Measurements from ENCODE around the gene NAMPT. TPM values are rescaled to one million over a fixed set of nuclear protein-coding genes. Genes with fewer than 3 reads are reported as not detected.
"Not testable (repeated sequence)": the region's sequence is repeated elsewhere in the genome, so short reads cannot be mapped to it uniquely, and the experiment has no call there.

NAMPT gene
- total RNA-seq, 1 experiment from 2014 or later, result 68.3 TPM

GRCh38 chr7:106304568-106304967, 19.8 kb upstream of the NAMPT start:
- no peak for DNase-seq (ENCODE audit: low spot score)

DNA sequence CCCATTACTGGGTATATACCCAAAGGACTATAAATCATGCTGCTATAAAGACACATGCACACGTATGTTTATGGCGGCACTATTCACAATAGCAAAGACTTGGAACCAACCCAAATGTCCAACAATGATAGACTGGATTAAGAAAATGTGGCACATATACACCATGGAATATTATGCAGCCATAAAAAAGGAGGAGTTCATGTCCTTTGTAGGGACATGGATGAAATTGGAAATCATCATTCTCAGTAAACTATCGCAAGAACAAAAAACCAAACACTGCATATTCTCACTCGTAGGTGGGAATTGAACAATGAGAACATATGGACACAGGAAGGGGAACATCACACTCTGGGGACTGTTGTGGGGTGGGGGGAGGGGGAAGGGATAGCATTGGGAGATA, 13.8 kb upstream of the NAMPT start:
- not testable (repeated sequence) for DNase-seq (ENCODE audit: low spot score)

DNA sequence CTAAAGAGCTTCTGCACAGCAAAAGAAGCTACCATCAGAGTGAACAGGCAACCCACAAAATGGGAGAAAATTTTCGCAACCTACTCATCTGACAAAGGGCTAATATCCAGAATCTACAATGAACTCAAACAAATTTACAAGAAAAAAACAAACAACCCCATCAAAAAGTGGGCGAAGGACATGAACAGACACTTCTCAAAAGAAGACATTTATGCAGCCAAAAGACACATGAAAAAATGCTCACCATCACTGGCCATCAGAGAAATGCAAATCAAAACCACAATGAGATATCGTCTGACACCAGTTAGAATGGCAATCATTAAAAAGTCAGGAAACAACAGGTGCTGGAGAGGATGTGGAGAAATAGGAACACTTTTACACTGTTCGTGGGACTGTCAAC, 13.4 kb upstream of the NAMPT start:
- DNase-seq (ENCODE audit: low spot score), result not testable (repeated sequence)

- DNase-seq (ENCODE audit: low spot score), result no peak
These were observed 9.6 kb upstream of the NAMPT start for GRCh38 chr7:106294334-106294733.

DNA sequence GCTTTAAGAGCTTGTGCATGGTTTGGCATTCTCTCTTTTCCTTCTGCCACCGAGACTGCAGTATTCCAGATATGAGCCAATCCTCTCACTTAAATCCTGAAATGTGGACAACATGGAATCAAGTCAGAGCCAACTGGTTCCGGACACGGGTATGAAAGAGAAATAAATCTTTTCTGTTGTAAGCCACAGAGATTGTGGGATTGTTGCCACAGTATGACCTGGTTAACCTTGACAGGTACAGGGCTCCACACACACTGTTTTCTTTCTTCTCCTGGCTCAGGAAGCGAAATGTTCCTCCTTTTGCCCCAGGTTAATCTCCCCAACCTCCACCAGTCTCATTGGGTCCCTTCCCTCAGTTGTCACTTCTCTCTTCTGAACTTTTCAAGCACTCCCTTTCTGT, 6.5 kb upstream of the NAMPT start:
- no peak for DNase-seq (ENCODE audit: low spot score)

DNA sequence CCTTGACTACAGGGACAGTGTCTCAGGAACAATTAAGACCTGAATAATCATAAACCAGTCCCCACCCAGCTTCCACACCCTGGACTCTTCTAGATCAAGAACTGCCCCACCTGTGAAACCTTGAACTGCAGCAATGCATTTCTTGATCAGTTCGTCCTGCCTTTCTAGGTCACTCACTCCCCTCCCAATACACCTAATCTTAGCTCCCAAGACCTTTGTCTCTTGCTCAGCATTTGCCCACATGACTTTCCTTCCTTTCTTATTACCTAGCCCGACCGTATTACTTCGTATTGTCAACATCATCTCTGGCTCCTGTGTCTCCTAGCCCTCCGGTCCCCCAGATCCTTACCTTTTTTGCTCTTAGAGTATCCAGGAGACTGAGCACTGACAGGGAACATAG, 5.5 kb upstream of the NAMPT start:
- DNase-seq (ENCODE audit: low spot score), result no peak

- no peak for DNase-seq (ENCODE audit: low spot score)
These were observed 5.1 kb upstream of the NAMPT start for GRCh38 chr7:106289848-106290247.

- no peak for DNase-seq (ENCODE audit: low spot score)
These were observed 3.5 kb upstream of the NAMPT start for GRCh38 chr7:106288263-106288662.

GRCh38 chr7:106287786-106288185, 3.0 kb upstream of the NAMPT start:
- DNase-seq (ENCODE audit: low spot score), result no peak

DNA sequence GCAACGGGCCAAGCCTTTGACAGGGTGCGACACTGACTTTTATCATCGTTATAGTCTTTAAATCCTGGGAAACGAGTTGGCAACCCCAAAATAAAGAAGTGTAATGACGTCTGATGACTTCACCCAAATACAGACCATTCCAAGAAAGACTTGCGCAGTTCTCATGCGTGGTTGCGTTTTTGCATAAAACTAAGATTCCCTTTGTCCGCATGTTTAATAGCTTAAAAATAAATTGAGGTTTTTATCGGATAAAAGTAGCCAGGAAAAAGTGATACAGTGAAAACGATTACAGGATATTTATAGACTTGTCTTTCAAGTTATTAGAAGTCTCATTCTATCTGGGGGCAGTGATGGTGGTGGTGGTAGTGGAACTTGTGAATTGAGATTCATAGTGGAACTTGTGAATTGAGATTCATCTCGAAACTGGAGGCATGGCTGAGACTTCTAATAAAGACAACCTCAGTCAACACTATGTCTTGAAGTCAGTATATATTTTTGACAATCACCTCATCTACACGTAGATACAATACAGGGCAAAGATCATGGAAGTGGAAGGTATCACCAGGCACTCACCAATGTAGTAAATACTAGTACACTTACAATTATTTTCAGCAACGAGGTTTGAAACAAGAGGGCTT, 1.2 kb upstream of the NAMPT start:
- peak; percentile 11 for DNase-seq (ENCODE audit: low spot score)

GRCh38 chr7:106285051-106285854, 470 bp upstream of the NAMPT start:
- peak; percentile 95 for DNase-seq (ENCODE audit: low spot score)

- DNase-seq (ENCODE audit: low spot score), result peak; percentile 51
These were observed 711 bp downstream of the NAMPT start for GRCh38 chr7:106283831-106284713.

DNA sequence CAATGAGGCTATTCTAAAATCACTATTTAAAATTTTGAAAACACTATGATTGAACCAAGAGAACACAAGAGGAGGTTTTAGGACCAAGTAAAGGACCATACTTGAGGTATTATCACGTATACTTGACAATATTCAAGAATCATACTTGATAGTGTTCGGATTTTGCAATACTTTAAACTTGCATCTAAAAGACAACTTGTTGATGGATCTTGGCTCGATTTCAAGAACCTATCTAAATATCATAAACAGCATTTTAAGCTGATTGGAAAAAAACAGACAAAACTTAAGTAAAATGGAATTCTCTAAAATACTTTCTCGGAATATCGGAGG, 1.3 kb downstream of the NAMPT start:
- no peak for DNase-seq (ENCODE audit: low spot score)

GRCh38 chr7:106282852-106283251, 1.9 kb downstream of the NAMPT start:
- DNase-seq (ENCODE audit: low spot score), result no peak

GRCh38 chr7:106282390-106282789, 2.4 kb downstream of the NAMPT start:
- DNase-seq (ENCODE audit: low spot score), result no peak

- no peak for DNase-seq (ENCODE audit: low spot score)
These were observed 3.0 kb downstream of the NAMPT start for GRCh38 chr7:106281585-106282318.

DNA sequence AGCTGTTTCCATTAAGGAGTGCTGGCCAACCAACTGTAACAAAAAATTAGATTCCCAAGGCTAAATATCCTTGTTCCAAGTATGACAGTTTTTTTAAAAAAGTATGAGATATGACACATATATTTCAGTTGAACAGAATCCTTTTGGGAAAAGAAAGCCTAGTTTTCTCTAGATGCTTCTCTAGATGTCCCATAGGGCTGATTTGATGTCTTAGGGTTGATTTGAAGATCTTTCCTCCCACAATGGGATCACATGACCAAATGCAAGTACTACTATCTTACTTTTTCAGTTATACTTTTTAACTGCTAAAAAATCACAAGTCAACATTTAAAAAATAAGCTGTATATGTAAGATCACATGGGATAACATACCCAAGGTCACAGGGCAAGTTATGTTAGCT, 3.7 kb downstream of the NAMPT start:
- no peak for DNase-seq (ENCODE audit: low spot score)

DNA sequence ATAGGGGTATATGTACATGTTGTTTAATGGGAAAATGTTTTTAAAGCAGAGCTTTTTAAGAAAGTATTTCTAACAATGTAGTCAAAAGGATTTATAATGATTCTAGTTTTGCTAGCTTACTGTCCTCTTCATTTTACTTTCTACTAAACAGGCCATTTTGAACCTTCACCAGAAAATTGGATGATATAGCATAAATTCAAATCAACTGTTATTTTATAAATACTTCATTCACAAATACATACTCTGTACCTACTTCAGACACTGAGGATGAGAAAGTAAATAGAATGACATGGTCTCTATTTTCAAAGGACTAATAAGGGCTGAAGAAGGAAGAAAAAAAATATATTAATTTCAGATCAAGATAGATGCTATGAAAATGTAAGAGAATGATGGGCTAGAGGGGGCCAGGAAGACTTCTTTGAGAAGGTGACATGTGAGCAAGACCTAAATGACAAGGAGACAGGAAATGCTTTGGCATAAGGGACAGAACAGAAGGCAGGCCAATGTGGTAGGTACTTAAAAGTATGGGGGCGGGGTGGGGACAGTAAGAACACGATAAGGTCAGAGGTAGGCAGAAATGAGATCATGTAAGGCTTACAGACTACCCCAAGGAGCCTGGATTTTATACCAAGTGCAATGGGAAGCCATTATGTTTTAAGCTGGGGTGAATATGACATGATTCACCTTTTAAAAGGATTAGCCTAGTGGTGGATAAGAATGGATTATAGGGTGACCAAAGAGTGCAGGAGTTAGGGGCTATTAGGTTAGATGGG, 5.2 kb downstream of the NAMPT start:
- no peak for DNase-seq (ENCODE audit: low spot score)

DNA sequence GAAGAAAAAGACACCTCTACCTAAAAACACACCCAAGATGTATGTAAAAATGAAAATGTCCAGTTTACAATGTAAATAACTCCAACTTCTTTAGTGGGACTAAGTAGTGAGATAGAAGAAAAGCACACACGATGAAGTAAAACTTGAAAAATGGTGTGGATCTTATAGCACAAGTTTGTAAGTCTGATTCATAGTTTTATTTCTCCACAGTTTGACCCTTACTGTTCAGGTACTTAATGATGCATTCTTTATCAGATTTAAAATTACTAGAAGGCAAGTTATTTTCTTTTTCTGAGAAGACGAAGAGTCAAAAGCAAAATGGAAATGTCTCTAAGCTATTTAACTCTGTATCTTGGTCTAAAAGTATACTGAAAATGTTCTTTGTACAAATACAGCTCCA, 6.1 kb downstream of the NAMPT start:
- no peak for DNase-seq (ENCODE audit: low spot score)

DNA sequence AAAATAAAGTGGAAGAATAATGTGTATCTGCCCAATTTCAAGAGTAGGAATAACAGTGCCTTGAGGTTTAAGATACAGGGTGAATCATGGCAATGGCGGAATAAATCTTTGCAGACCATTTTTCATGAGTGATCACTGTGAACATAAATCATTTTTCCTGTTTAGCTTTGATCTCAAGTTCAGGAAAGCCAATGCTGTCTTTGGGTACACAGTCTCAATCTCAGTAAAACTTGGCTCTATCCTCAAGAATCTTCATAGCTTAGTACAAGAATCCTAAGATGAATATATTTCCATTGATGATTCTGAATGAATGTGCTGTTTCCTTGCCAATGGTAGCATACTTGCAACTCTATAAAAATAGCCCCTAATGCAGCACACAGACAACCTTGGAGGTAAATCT, 6.8 kb downstream of the NAMPT start:
- DNase-seq (ENCODE audit: low spot score), result no peak

- no peak for DNase-seq (ENCODE audit: low spot score)
These were observed 8.3 kb downstream of the NAMPT start for GRCh38 chr7:106276513-106276912.
